Thyroid gland (tissue), 4 donors: Measurements from ENCODE around the gene RANBP9. TPM values are rescaled to one million over a fixed set of nuclear protein-coding genes. Genes with fewer than 3 reads are reported as not detected.

ENCODE experiments used
- DNase-seq, 2 donors: peaks; one replicate each; pipeline ENCODE4 v3.0.0-alpha.2; 2019
- H3K27ac ChIP-seq, 3 donors: fragments of 200-600 bp; sonication (generic); 1 replicate in 2 of 3; 2 replicates in 1 of 3; pipeline ENCODE4 v1.5.1; 2016 to 2019; ENCODE audit warnings: mild to moderate bottlenecking in 1 of 3, moderate library complexity in 1 of 3
- H3K27me3 ChIP-seq: fragments of 200-600 bp; sonication (generic); one replicate; pipeline ENCODE4 v1.5.1; 2019
- H3K36me3 ChIP-seq, 2 donors: fragments of 200-600 bp; sonication (generic); one replicate each; pipeline ENCODE4 v1.5.1; 2016 to 2019
- H3K4me1 ChIP-seq, 2 donors: fragments of 200-600 bp; sonication (generic); one replicate each; pipeline ENCODE4 v1.5.1; 2017 to 2019
- H3K4me3 ChIP-seq, 3 donors: fragments of 200-600 bp; sonication (generic); replicated peaks in 1 of 3; 1 replicate in 2 of 3; 2 replicates in 1 of 3; pipeline ENCODE4 v1.5.1; 2016; ENCODE audit warnings: mild to moderate bottlenecking in 1 of 3
- H3K9me3 ChIP-seq: fragments of 200-600 bp; sonication (generic); one replicate; pipeline ENCODE4 v1.5.1; 2017
- POLR2A ChIP-seq, 2 donors: fragments of 450-650 bp; IDR thresholded peaks; one replicate each; pipeline ENCODE4 v1.6.1; 2017; ENCODE audit warnings: antibody characterized with exemption in 2 of 2, mild to moderate bottlenecking in 2 of 2, moderate library complexity in 1 of 2
- WGBS, 2 donors: methylation state at CpG; one replicate each; pipeline ENCODE4 v1.1.5; 2017; 5-methylcytosine and 5-hydroxymethylcytosine counted together
- intact Hi-C: fragments of 100-400 bp; cut with DNase I; formaldehyde crosslinking; loops from one replicate; pipeline ENCODE4 v1.15.1; 2023
- total RNA-seq, 4 donors: library from RNA; depleted of rRNA; stranded (reverse); fragments of >200 nt; gene quantifications; one replicate each; pipeline ENCODE4 v1.2.3, GENCODE V29; 2016
- TF ChIP-seq, protein P1 (sequence below), 6 experiments: fragments of 200-600 bp in 3 of 6; fragments of 450-650 bp in 3 of 6; sonication (generic) in 3 of 6; IDR thresholded peaks; one replicate each; pipeline ENCODE4 v1.5.1; 2016 to 2019; ENCODE audit warnings: antibody characterized with exemption in 6 of 6, mild to moderate bottlenecking in 2 of 6, inconsistent platforms in 1 of 6, moderate library complexity in 1 of 6

RANBP9 gene
- total RNA-seq, 4 donors from 2014 or later: 26.8 to 42.6 (median 32.4) TPM

DNA sequence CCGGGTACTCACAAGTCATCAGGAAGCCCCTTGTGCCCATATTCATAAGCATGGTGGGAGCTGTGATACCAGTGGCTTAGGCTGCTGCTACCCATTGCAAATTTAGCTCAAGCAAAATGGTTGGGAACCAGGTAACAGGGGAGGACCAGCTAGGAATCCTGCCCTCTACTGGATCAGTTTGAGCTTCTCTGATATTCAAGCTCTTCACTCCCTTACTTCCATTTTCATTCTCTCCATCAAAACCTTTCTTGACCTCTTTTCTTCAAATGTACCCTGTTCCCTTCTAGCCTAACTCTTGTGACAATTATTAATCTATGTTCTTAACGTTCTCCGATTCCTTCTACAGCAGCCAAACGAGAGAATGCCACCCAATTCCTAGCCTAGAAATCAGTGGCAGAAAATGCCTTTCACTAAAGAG lies 86.8 kb downstream of the RANBP9 start:
- peaks cover 25 to 46% of the 10 kb centered on the region in 2 donors for H3K36me3 ChIP-seq
- H3K9me3 ChIP-seq: no peaks in the 10 kb centered on the region
- WGBS, 2 donors: 61 to 71% methylated on average over 4 of the region's 4 CpGs
- DNase-seq: no peak
- no peak overlapping the region for H3K27ac ChIP-seq
- TF ChIP-seq, protein P1, sequence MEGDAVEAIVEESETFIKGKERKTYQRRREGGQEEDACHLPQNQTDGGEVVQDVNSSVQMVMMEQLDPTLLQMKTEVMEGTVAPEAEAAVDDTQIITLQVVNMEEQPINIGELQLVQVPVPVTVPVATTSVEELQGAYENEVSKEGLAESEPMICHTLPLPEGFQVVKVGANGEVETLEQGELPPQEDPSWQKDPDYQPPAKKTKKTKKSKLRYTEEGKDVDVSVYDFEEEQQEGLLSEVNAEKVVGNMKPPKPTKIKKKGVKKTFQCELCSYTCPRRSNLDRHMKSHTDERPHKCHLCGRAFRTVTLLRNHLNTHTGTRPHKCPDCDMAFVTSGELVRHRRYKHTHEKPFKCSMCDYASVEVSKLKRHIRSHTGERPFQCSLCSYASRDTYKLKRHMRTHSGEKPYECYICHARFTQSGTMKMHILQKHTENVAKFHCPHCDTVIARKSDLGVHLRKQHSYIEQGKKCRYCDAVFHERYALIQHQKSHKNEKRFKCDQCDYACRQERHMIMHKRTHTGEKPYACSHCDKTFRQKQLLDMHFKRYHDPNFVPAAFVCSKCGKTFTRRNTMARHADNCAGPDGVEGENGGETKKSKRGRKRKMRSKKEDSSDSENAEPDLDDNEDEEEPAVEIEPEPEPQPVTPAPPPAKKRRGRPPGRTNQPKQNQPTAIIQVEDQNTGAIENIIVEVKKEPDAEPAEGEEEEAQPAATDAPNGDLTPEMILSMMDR (IDR thresholded peaks at IDR 0.05): peak in 4 of 6 experiments; percentile 8 to 49 (median 28)
- TF ChIP-seq POLR2A (IDR thresholded peaks at IDR 0.05): no peak
- H3K27me3 ChIP-seq: no peaks in the 10 kb centered on the region
- H3K4me3 ChIP-seq: no peak overlapping the region
- H3K4me1 ChIP-seq: no peaks in the 10 kb centered on the region
- intact Hi-C loops: no loop called here

DNA sequence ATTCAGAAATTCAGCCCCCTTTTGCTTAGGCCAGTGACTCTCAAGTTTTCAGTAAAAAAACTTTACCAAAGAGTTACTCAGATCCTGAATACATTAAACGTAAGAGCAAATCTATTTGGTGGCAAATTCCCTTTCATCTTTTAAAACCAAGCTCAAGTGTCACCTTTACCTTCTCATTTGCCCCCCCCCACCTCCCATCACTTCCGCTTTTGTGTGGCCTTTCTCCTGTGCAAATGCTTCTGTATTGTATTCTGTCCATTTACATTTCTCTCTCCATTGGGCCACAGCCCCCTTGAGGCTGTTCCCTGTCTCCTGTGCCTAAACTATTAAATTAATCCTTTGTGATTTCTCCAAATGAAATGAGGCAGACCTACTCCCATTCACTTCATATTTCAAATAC lies 94.6 kb downstream of the RANBP9 start:
- WGBS, 2 donors: 84 to 90% methylated on average over 2 of the region's 2 CpGs
- intact Hi-C loops: loop anchor here (5.0 kb wide), 1 partner anchor 95 kb away; the partner anchor contains the start of gene RANBP9

DNA sequence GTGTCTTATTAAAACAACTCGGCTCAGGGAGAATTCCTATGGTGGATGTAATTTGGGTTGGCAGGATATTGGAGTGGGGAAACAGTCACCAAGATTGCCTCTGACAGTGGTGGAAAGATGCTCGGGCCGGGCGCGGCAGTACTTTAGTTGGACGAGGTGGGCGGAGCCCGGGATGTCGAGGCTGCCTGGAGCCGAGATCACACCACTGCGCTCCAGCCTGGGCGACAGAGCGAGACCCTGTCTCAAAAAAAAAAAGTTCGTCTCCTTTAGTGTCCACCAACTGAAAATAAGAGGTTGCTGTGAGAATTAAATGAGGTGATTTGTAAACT lies 95.9 kb downstream of the RANBP9 start:
- TF ChIP-seq, protein P1 (IDR thresholded peaks at IDR 0.05): no peak
- no peak for TF ChIP-seq POLR2A (IDR thresholded peaks at IDR 0.05)
- DNase-seq: peak; percentile 53 to 64
- intact Hi-C loops: loop anchor here (5.0 kb wide), 1 partner anchor 97 kb away; the partner anchor contains the start of gene RANBP9

More for the DNA sequence above, 94.6 kb downstream of the RANBP9 start:
- Histone ChIP-seq H3K9me3 (no peaks in the 10 kb centered on the region), H3K36me3 (peaks cover 41 to 47% of the 10 kb centered on the region in 2 donors), H3K4me3 (no peak overlapping the region), H3K4me1 (peaks cover 7 to 25% of the 10 kb centered on the region in 2 donors), H3K27me3 (no peaks in the 10 kb centered on the region), H3K27ac (no peak overlapping the region)
- DNase-seq: no peak
- no peak for TF ChIP-seq POLR2A (IDR thresholded peaks at IDR 0.05)
- TF ChIP-seq, protein P1 (IDR thresholded peaks at IDR 0.05): no peak

DNA sequence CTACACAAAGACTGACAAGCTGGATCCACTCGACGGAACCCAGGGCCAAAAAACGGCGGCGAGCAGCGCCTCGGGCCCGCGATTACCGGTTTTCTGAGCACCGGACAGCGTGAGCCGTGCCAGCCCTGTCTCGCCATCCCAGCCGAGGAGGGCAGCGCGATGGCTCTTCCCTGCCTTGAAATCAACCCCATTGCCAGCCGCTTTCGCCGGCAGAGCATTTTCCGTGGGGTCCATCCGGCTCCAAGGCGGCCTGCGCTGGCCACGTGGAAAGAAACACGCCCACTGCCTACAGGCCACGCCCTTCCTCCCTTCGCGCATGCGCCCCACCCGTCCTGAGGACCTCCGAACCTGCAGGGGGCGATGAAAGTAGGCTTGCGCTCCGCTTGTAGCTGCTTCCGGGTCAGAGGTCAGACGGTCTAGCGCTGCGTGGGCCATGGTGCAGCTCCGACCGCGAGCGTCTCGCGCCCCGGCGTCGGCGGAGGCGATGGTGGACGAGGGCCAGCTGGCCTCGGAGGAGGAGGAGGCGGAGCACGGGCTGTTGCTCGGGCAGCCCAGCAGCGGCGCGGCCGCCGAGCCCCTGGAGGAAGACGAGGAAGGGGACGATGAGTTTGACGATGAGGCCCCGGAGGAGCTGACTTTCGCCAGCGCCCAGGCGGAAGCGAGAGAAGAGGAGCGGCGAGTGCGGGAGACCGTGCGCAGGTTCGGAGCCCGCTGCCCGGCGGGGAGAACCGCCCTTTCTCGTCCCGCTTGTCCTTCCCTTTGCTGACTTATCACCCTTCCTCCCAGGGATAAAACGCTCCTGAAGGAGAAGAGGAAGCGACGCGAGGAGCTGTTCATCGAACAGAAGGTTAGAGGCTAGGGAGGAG lies 96.5 kb downstream of the RANBP9 start, which contains the start of gene NOL7:
Gene NOL7 (plus strand): TSS at position 410 of the 866 bp plus-strand sequence. CDS start 24 bp downstream, at position 434.
- intact Hi-C loops: loop anchor here (5.0 kb wide), 1 partner anchor 97 kb away; the partner anchor contains the start of gene RANBP9
- peaks cover 7 to 32% of the 10 kb centered on the region in 2 donors for H3K4me1 ChIP-seq
- H3K27me3 ChIP-seq: no peaks in the 10 kb centered on the region
- peak within 1 kb of the TSS; percentile 68 to 82 (median 74) for H3K27ac ChIP-seq
- peak; percentile 97 for DNase-seq
- peak within 1 kb of the TSS; percentile 45 to 96 (median 65) for H3K4me3 ChIP-seq
- 0% methylated on average over 29 to 36 of the region's 85 CpGs for WGBS, 2 donors
- TF ChIP-seq, protein P1 (IDR thresholded peaks at IDR 0.05): peak; percentile 51 to 98 (median 89)
- peak; percentile 34 to 93 for TF ChIP-seq POLR2A (IDR thresholded peaks at IDR 0.05)
- peaks cover 23 to 31% of the 10 kb centered on the region in 2 donors for H3K36me3 ChIP-seq
- H3K9me3 ChIP-seq: no peaks in the 10 kb centered on the region

More for the DNA sequence above, 95.9 kb downstream of the RANBP9 start:
- Histone ChIP-seq H3K4me1 (peaks cover 7 to 26% of the 10 kb centered on the region in 2 donors), H3K4me3 (peak overlapping the region; percentile 45 to 96 (median 65)), H3K27ac (peak overlapping the region; percentile 68 to 82 (median 74)), H3K9me3 (no peaks in the 10 kb centered on the region), H3K36me3 (peaks cover 28 to 34% of the 10 kb centered on the region in 2 donors), H3K27me3 (no peaks in the 10 kb centered on the region)
- WGBS, 2 donors: 0% methylated on average over 14 of the region's 14 CpGs
